ENCODE results near the gene SNCAIP. TPM values are rescaled to one million over a fixed set of nuclear protein-coding genes. Genes with fewer than 3 reads are reported as not detected.

SNCAIP gene
- total RNA-seq, 1 experiment from 2014 or later: not detected

GRCh38 chr5:122471031-122471751 is 159.2 kb downstream of the SNCAIP start:
- ATAC-seq: no peak
- no peaks in the 10 kb centered on the region for H3K4me1 ChIP-seq (ENCODE audit: control insufficient read depth, insufficient read depth, low read length)
- H3K36me3 ChIP-seq (ENCODE audit: control insufficient read depth, insufficient read depth, low read length): no peaks in the 10 kb centered on the region
- intact Hi-C loops (cut with micrococcal nuclease; ENCODE audit: unreplicated experiment): no loop called here
- BruUV-seq (replicated peaks): no TSS peak
- H3K27ac ChIP-seq (ENCODE audit: low read length): no peak overlapping the region
- no peak for DNase-seq (ENCODE audit: low read depth, low spot score)
- no peaks in the 10 kb centered on the region for H3K9me3 ChIP-seq (ENCODE audit: control insufficient read depth, insufficient read depth, low read depth, low read length)
- no peak overlapping the region for H3K4me3 ChIP-seq (ENCODE audit: low read depth in 2 of 2, low read length in 2 of 2)
- no peak for TF ChIP-seq REST (IDR thresholded peaks at IDR 0.05; ENCODE audit: insufficient read depth in 1 of 2, low read depth in 2 of 2, low read length in 1 of 2)
- TF ChIP-seq CTCF (IDR thresholded peaks at IDR 0.05): no peak
- TF ChIP-seq POLR2AphosphoS5 (IDR thresholded peaks at IDR 0.05; ENCODE audit: low read depth, low read length): no peak
- no peak for TF ChIP-seq TCF7L2 (IDR thresholded peaks at IDR 0.05; ENCODE audit: low read depth, low read length)
- TF ChIP-seq SIN3A (IDR thresholded peaks at IDR 0.05; ENCODE audit: borderline replicate concordance, insufficient read depth, low read depth, low read length): no peak
- POLR2A ChIA-PET: no interaction called here
- CTCF ChIA-PET: no interaction called here
- peaks cover 6% of the 10 kb centered on the region; the same call in 1 of the 2 replicates for H3K27me3 ChIP-seq (ENCODE audit: control insufficient read depth, insufficient read depth, low read length)
- in situ Hi-C loops (cut with HindIII; ENCODE audit: low pct_unique_long_range_greater_than_20kb, low sequenced_read_pairs): no loop called here

- CTCF ChIA-PET: no interaction called here
Measured at GRCh38 chr5:122471752-122472061, 159.7 kb downstream of the SNCAIP start.

More at GRCh38 chr5:122471752-122472061, 159.7 kb downstream of the SNCAIP start:
- in situ Hi-C loops (cut with HindIII; ENCODE audit: low pct_unique_long_range_greater_than_20kb, low sequenced_read_pairs) (no loop called here), intact Hi-C loops (cut with micrococcal nuclease; ENCODE audit: unreplicated experiment) (no loop called here)
- TF ChIP-seq SIN3A (IDR thresholded peaks at IDR 0.05; ENCODE audit: borderline replicate concordance, insufficient read depth, low read depth, low read length) (no peak), REST (IDR thresholded peaks at IDR 0.05; ENCODE audit: insufficient read depth in 1 of 2, low read depth in 2 of 2, low read length in 1 of 2) (no peak), TCF7L2 (IDR thresholded peaks at IDR 0.05; ENCODE audit: low read depth, low read length) (no peak), POLR2AphosphoS5 (IDR thresholded peaks at IDR 0.05; ENCODE audit: low read depth, low read length) (no peak), CTCF (IDR thresholded peaks at IDR 0.05) (no peak)
- Histone ChIP-seq H3K27ac (ENCODE audit: low read length) (no peak overlapping the region), H3K4me3 (ENCODE audit: low read depth in 2 of 2, low read length in 2 of 2) (no peak overlapping the region), H3K9me3 (ENCODE audit: control insufficient read depth, insufficient read depth, low read depth, low read length) (no peaks in the 10 kb centered on the region), H3K27me3 (ENCODE audit: control insufficient read depth, insufficient read depth, low read length) (peaks cover 6% of the 10 kb centered on the region; the same call in 1 of the 2 replicates), H3K4me1 (ENCODE audit: control insufficient read depth, insufficient read depth, low read length) (no peaks in the 10 kb centered on the region), H3K36me3 (ENCODE audit: control insufficient read depth, insufficient read depth, low read length) (no peaks in the 10 kb centered on the region)
- no TSS peak for BruUV-seq (replicated peaks)
- no peak for ATAC-seq
- no peak for DNase-seq (ENCODE audit: low read depth, low spot score)
- POLR2A ChIA-PET: no interaction called here
